Suprapubic skin (tissue), 3 donors: ENCODE measurements around the gene KCNN4.

Experiments
- CTCF ChIP-seq, 2 donors: fragments of 200-600 bp in 1 of 2; fragments of 450-650 bp in 1 of 2; sonication (generic) in 1 of 2; IDR thresholded peaks; one replicate each; pipeline ENCODE4 v1.5.1; 2016 to 2019; ENCODE audit warnings: antibody characterized with exemption in 2 of 2, mild to moderate bottlenecking in 1 of 2, moderate library complexity in 1 of 2
- POLR2A ChIP-seq, 2 donors: fragments of 450-650 bp; IDR thresholded peaks; one replicate each; pipeline ENCODE4 v1.6.1; 2017; ENCODE audit warnings: antibody characterized with exemption in 2 of 2, mild to moderate bottlenecking in 2 of 2, moderate library complexity in 2 of 2

- TF ChIP-seq CTCF (IDR thresholded peaks at IDR 0.05) (no peak), POLR2A (IDR thresholded peaks at IDR 0.05) (no peak)
Observed at GRCh38 chr19:43806848-43807247, 26.1 kb upstream of the KCNN4 start.
